ENCODE results near the gene STING1. TPM values are rescaled to one million over a fixed set of nuclear protein-coding genes. Genes with fewer than 3 reads are reported as not detected.
"Not testable (repeated sequence)": the region's sequence is repeated elsewhere in the genome, so short reads cannot be mapped to it uniquely, and the experiment has no call there.

The STING1 gene
- polyA plus RNA-seq, 1 donor (not counting 4 experiments of a cell fraction or from before 2014, with no cell fraction given): 25.2 TPM

GRCh38 chr5:139445325-139446170 is 37.0 kb downstream of the STING1 start:
- DNase-seq (ENCODE audit: low read depth, low spot score) (peak; percentile 75), FAIRE-seq (peak; percentile 89)
- no peaks in the 10 kb centered on the region for H4K20me1 ChIP-seq (ENCODE audit: control insufficient read depth, extremely low read depth, insufficient read depth, low read length)
- TF ChIP-seq EZH2 (IDR thresholded peaks at IDR 0.05; ENCODE audit: low read length): no peak
- TF ChIP-seq CTCF (optimal IDR thresholded peaks at IDR 0.05 in 1 of 3, IDR thresholded peaks at IDR 0.05 in 1 of 3, conservative IDR thresholded peaks at IDR 0.05 in 1 of 3; ENCODE audit: extremely low read depth in 1 of 3, insufficient read depth in 2 of 3, low read length in 3 of 3): no peak
- H3K4me2 ChIP-seq (ENCODE audit: control insufficient read depth, extremely low read depth, insufficient read depth, low read depth, low read length): peak overlapping the region; percentile 23
- H3K4me1 ChIP-seq (ENCODE audit: control insufficient read depth, extremely low read depth, insufficient read depth, low read length): peaks cover 41% of the 10 kb centered on the region
- peak overlapping the region; percentile 20 for H2AFZ ChIP-seq (ENCODE audit: control insufficient read depth, low read length)
- H3K36me3 ChIP-seq (ENCODE audit: control insufficient read depth in 2 of 2, extremely low read depth in 1 of 2, insufficient read depth in 2 of 2, low read length in 2 of 2): no peaks in the 10 kb centered on the region
- no peak overlapping the region for H3K4me3 ChIP-seq (ENCODE audit: control insufficient read depth in 2 of 3, extremely low read depth in 1 of 3, insufficient read depth in 2 of 3, low read depth in 1 of 3, low read length in 3 of 3)
- H3K79me2 ChIP-seq (ENCODE audit: control insufficient read depth, insufficient read depth, low read length): no peaks in the 10 kb centered on the region
- no peaks in the 10 kb centered on the region for H3K9me3 ChIP-seq (ENCODE audit: control insufficient read depth, low read depth, low read length)
- peak overlapping the region; percentile 68 for H3K27ac ChIP-seq (ENCODE audit: control insufficient read depth, insufficient read depth, low read length)
- peak overlapping the region; percentile 9 for H3K9ac ChIP-seq (ENCODE audit: control insufficient read depth, extremely low read depth, insufficient read depth, low read length)
- H3K9me1 ChIP-seq (ENCODE audit: control insufficient read depth, extremely low read depth, insufficient read depth, low read length): no peaks in the 10 kb centered on the region
- dilution Hi-C loops (cut with MboI; ENCODE audit: extremely low pct_ligation_motif_present, low sequenced_read_pairs): no loop called here
- H3K27me3 ChIP-seq (ENCODE audit: control insufficient read depth, extremely low read depth, insufficient read depth, low read length): no peaks in the 10 kb centered on the region

- Histone ChIP-seq H3K79me2 (ENCODE audit: control insufficient read depth, insufficient read depth, low read length) (no peaks in the 10 kb centered on the region), H3K9me3 (ENCODE audit: control insufficient read depth, low read depth, low read length) (no peaks in the 10 kb centered on the region), H3K4me1 (ENCODE audit: control insufficient read depth, extremely low read depth, insufficient read depth, low read length) (peaks cover 44% of the 10 kb centered on the region), H3K27ac (ENCODE audit: control insufficient read depth, insufficient read depth, low read length) (no peak overlapping the region), H3K9ac (ENCODE audit: control insufficient read depth, extremely low read depth, insufficient read depth, low read length) (no peak overlapping the region), H4K20me1 (ENCODE audit: control insufficient read depth, extremely low read depth, insufficient read depth, low read length) (no peaks in the 10 kb centered on the region), H3K9me1 (ENCODE audit: control insufficient read depth, extremely low read depth, insufficient read depth, low read length) (no peaks in the 10 kb centered on the region), H3K27me3 (ENCODE audit: control insufficient read depth, extremely low read depth, insufficient read depth, low read length) (no peaks in the 10 kb centered on the region), H2AFZ (ENCODE audit: control insufficient read depth, low read length) (no peak overlapping the region), H3K4me2 (ENCODE audit: control insufficient read depth, extremely low read depth, insufficient read depth, low read depth, low read length) (peak overlapping the region; percentile 44), H3K36me3 (ENCODE audit: control insufficient read depth in 2 of 2, extremely low read depth in 1 of 2, insufficient read depth in 2 of 2, low read length in 2 of 2) (no peaks in the 10 kb centered on the region), H3K4me3 (ENCODE audit: control insufficient read depth in 2 of 3, extremely low read depth in 1 of 3, insufficient read depth in 2 of 3, low read depth in 1 of 3, low read length in 3 of 3) (no peak overlapping the region)
- dilution Hi-C loops (cut with MboI; ENCODE audit: extremely low pct_ligation_motif_present, low sequenced_read_pairs): no loop called here
- DNase-seq (ENCODE audit: low read depth, low spot score): no peak
- TF ChIP-seq CTCF (optimal IDR thresholded peaks at IDR 0.05 in 1 of 3, IDR thresholded peaks at IDR 0.05 in 1 of 3, conservative IDR thresholded peaks at IDR 0.05 in 1 of 3; ENCODE audit: extremely low read depth in 1 of 3, insufficient read depth in 2 of 3, low read length in 3 of 3) (no peak), EZH2 (IDR thresholded peaks at IDR 0.05; ENCODE audit: low read length) (no peak)
- FAIRE-seq: peak; percentile 68
Observed at GRCh38 chr5:139443831-139444453, 38.6 kb downstream of the STING1 start.

GRCh38 chr5:139440416-139440815 is 42.1 kb downstream of the STING1 start:
- H3K9me1 ChIP-seq (ENCODE audit: control insufficient read depth, extremely low read depth, insufficient read depth, low read length); H3K9me3 ChIP-seq (ENCODE audit: control insufficient read depth, low read depth, low read length); H3K79me2 ChIP-seq (ENCODE audit: control insufficient read depth, insufficient read depth, low read length); H3K9ac ChIP-seq (ENCODE audit: control insufficient read depth, extremely low read depth, insufficient read depth, low read length); H4K20me1 ChIP-seq (ENCODE audit: control insufficient read depth, extremely low read depth, insufficient read depth, low read length); H3K36me3 ChIP-seq (ENCODE audit: control insufficient read depth in 2 of 2, extremely low read depth in 1 of 2, insufficient read depth in 2 of 2, low read length in 2 of 2); H3K4me2 ChIP-seq (ENCODE audit: control insufficient read depth, extremely low read depth, insufficient read depth, low read depth, low read length); dilution Hi-C loops (cut with MboI; ENCODE audit: extremely low pct_ligation_motif_present, low sequenced_read_pairs); FAIRE-seq; H3K27ac ChIP-seq (ENCODE audit: control insufficient read depth, insufficient read depth, low read length); H3K27me3 ChIP-seq (ENCODE audit: control insufficient read depth, extremely low read depth, insufficient read depth, low read length); H3K4me3 ChIP-seq (ENCODE audit: control insufficient read depth in 2 of 3, extremely low read depth in 1 of 3, insufficient read depth in 2 of 3, low read depth in 1 of 3, low read length in 3 of 3); H2AFZ ChIP-seq (ENCODE audit: control insufficient read depth, low read length); DNase-seq (ENCODE audit: low read depth, low spot score): not testable (repeated sequence)
- H3K4me1 ChIP-seq (ENCODE audit: control insufficient read depth, extremely low read depth, insufficient read depth, low read length): peaks cover 26% of the 10 kb centered on the region
